Caco-2 (cell line): ENCODE measurements around the gene ZNF503. TPM values are rescaled to one million over a fixed set of nuclear protein-coding genes. Genes with fewer than 3 reads are reported as not detected.

Experiments
- BruUV-seq: library from RNA; stranded (reverse); fragments of 400-500 nt; replicated peaks from 2 replicates; lab custom pipeline; 2021; lab: Mats Ljungman, UMichigan
- CTCF ChIA-PET: fragments of 300-600 bp; sonication (Branson Sonifier 250); formaldehyde crosslinking; loops from one replicate; lab custom pipeline; 2022; ENCODE audit warnings: antibody characterized with exemption; lab: Charles Lee
- POLR2A ChIA-PET: fragments of 300-600 bp; sonication (Branson Sonifier 250); formaldehyde crosslinking; loops from one replicate; lab custom pipeline; 2022; ENCODE audit warnings: antibody characterized with exemption; lab: Charles Lee
- DNase-seq, 2 experiments: peaks; one replicate each; pipeline versions ENCODE4 v3.0.0 to v3.0.0-alpha.2; 2020 to 2022
- H3K27me3 ChIP-seq: replicated peaks from 2 replicates; pipeline ENCODE4 v1.6.0; 2011; ENCODE audit warnings: low read length; ENCODE audit not compliant: control insufficient read depth, insufficient read depth
- H3K36me3 ChIP-seq: 2 replicates; pipeline ENCODE4 v1.5.1; 2011; ENCODE audit warnings: low read length; ENCODE audit not compliant: control insufficient read depth, insufficient read depth
- H3K4me1 ChIP-seq: fragments of 250-450 bp; sonication (Bioruptor Pico); 2 replicates; pipeline ENCODE4 v1.5.1; 2020; ENCODE audit warnings: mild to moderate bottlenecking
- H3K4me3 ChIP-seq: 2 replicates; pipeline ENCODE4 v1.5.1; 2011; ENCODE audit warnings: low read depth, mild to moderate bottlenecking, control low read depth, low read length
- H3K9me3 ChIP-seq: fragments of 250-450 bp; sonication (Bioruptor Pico); 2 replicates; pipeline ENCODE4 v1.5.1; 2020; ENCODE audit warnings: mild to moderate bottlenecking, moderate library complexity
- H3K27ac Mint-ChIP-seq: one replicate; pipeline ENCODE4 v1.8.0; 2022; ENCODE audit warnings: mixed read lengths; ENCODE audit not compliant: unreplicated experiment
- H3K27me3 Mint-ChIP-seq: one replicate; pipeline ENCODE4 v1.8.0; 2022; ENCODE audit warnings: mixed read lengths; ENCODE audit not compliant: insufficient read depth, unreplicated experiment
- H3K36me3 Mint-ChIP-seq: one replicate; pipeline ENCODE4 v1.8.0; 2022; ENCODE audit warnings: mild to moderate bottlenecking, mixed read lengths; ENCODE audit not compliant: insufficient read depth, unreplicated experiment
- H3K4me1 Mint-ChIP-seq: one replicate; pipeline ENCODE4 v1.8.0; 2022; ENCODE audit warnings: low read depth, mixed read lengths; ENCODE audit not compliant: unreplicated experiment
- H3K4me3 Mint-ChIP-seq: one replicate; pipeline ENCODE4 v1.8.0; 2022; ENCODE audit warnings: mild to moderate bottlenecking, moderate library complexity, mixed read lengths; ENCODE audit not compliant: unreplicated experiment
- H3K9me3 Mint-ChIP-seq: one replicate; pipeline ENCODE4 v1.8.0; 2022; ENCODE audit warnings: mixed read lengths; ENCODE audit not compliant: unreplicated experiment
- CTCF ChIP-seq, 2 experiments: fragments of 200-600 bp in 1 of 2; IDR thresholded peaks; 1 replicate in 1 of 2; 2 replicates in 1 of 2; pipeline versions ENCODE4 v1.5.1 to v1.8.0; 2011 to 2022; ENCODE audit warnings: antibody characterized with exemption in 1 of 2, control low read depth in 1 of 2, inconsistent platforms in 1 of 2, low read depth in 1 of 2, low read length in 1 of 2, mild to moderate bottlenecking in 1 of 2, moderate library complexity in 1 of 2; ENCODE audit not compliant: insufficient read depth in 1 of 2, severe bottlenecking in 1 of 2, unreplicated experiment in 1 of 2
- intact Hi-C: fragments of 100-400 bp; cut with micrococcal nuclease; formaldehyde crosslinking; loops from one replicate; pipeline ENCODE4 v1.10.0; 2022; ENCODE audit not compliant: unreplicated experiment
- total RNA-seq: library from RNA; stranded (reverse); gene quantifications from 2 replicates; pipeline ENCODE4 v1.2.3, GENCODE V29; 2022

Gene ZNF503
- total RNA-seq, 1 experiment from 2014 or later: 35.5 TPM

GRCh38 chr10:75439811-75440210 is 38.2 kb upstream of the ZNF503 start:
- Mint-ChIP-seq H3K4me1 (peaks cover 18% of the 10 kb centered on the region), H3K9me3 (peaks cover 27% of the 10 kb centered on the region), H3K27ac (peak overlapping the region; percentile 20), H3K36me3 (peaks cover 35% of the 10 kb centered on the region), H3K27me3 (no peaks in the 10 kb centered on the region), H3K4me3 (no peak overlapping the region)
- POLR2A ChIA-PET: no interaction called here
- Histone ChIP-seq H3K27me3 (no peaks in the 10 kb centered on the region), H3K4me3 (no peak overlapping the region), H3K4me1 (peaks cover 10% of the 10 kb centered on the region), H3K36me3 (no peaks in the 10 kb centered on the region), H3K9me3 (peaks cover 9% of the 10 kb centered on the region; the same call in 1 of the 2 replicates)
- DNase-seq: no peak
- no peak for TF ChIP-seq CTCF (IDR thresholded peaks at IDR 0.05; ENCODE audit: insufficient read depth in 1 of 2, low read depth in 1 of 2, low read length in 1 of 2, severe bottlenecking in 1 of 2, unreplicated experiment in 1 of 2)
- BruUV-seq: no TSS peak
- intact Hi-C loops: no loop called here
- CTCF ChIA-PET: no interaction called here

GRCh38 chr10:75438275-75438674 is 36.7 kb upstream of the ZNF503 start:
- Histone ChIP-seq H3K36me3 (no peaks in the 10 kb centered on the region), H3K4me1 (peaks cover 11% of the 10 kb centered on the region), H3K9me3 (peaks cover 9% of the 10 kb centered on the region; the same call in 1 of the 2 replicates), H3K4me3 (no peak overlapping the region), H3K27me3 (no peaks in the 10 kb centered on the region)
- H3K36me3 Mint-ChIP-seq: peaks cover 25% of the 10 kb centered on the region
- no peak for TF ChIP-seq CTCF (IDR thresholded peaks at IDR 0.05; ENCODE audit: insufficient read depth in 1 of 2, low read depth in 1 of 2, low read length in 1 of 2, severe bottlenecking in 1 of 2, unreplicated experiment in 1 of 2)
- no TSS peak for BruUV-seq
- intact Hi-C loops: no loop called here
- H3K9me3 Mint-ChIP-seq: peaks cover 18% of the 10 kb centered on the region
- no peak overlapping the region for H3K27ac Mint-ChIP-seq
- no peaks in the 10 kb centered on the region for H3K27me3 Mint-ChIP-seq
- no peak overlapping the region for H3K4me3 Mint-ChIP-seq
- peak; percentile 31 to 46 for DNase-seq
- peaks cover 20% of the 10 kb centered on the region for H3K4me1 Mint-ChIP-seq
- CTCF ChIA-PET: no interaction called here
- POLR2A ChIA-PET: no interaction called here

- no peaks in the 10 kb centered on the region for H3K27me3 Mint-ChIP-seq
- peaks cover 16% of the 10 kb centered on the region for H3K4me1 ChIP-seq
- H3K36me3 Mint-ChIP-seq: peaks cover 21% of the 10 kb centered on the region
- peaks cover 3% of the 10 kb centered on the region; the same call in 1 of the 2 replicates for H3K9me3 ChIP-seq
- H3K36me3 ChIP-seq: no peaks in the 10 kb centered on the region
- no peak overlapping the region for H3K27ac Mint-ChIP-seq
- no peak overlapping the region for H3K4me3 ChIP-seq
- peaks cover 12% of the 10 kb centered on the region for H3K9me3 Mint-ChIP-seq
- peaks cover 26% of the 10 kb centered on the region for H3K4me1 Mint-ChIP-seq
- no peak for DNase-seq
- BruUV-seq: no TSS peak
- POLR2A ChIA-PET: no interaction called here
- intact Hi-C loops: no loop called here
- H3K4me3 Mint-ChIP-seq: no peak overlapping the region
- CTCF ChIA-PET: no interaction called here
- no peak for TF ChIP-seq CTCF (IDR thresholded peaks at IDR 0.05; ENCODE audit: insufficient read depth in 1 of 2, low read depth in 1 of 2, low read length in 1 of 2, severe bottlenecking in 1 of 2, unreplicated experiment in 1 of 2)
- no peaks in the 10 kb centered on the region for H3K27me3 ChIP-seq
Observed at GRCh38 chr10:75437693-75438092, 36.1 kb upstream of the ZNF503 start.
